GM19324 (cell line): ENCODE results near the gene CGNL1.

ENCODE experiments used
- ATAC-seq: cut with Tn5 transposase; IDR thresholded peaks from one replicate; pipeline ENCODE4 v1.9.1; 2021; ENCODE audit warnings: mild to moderate bottlenecking, moderate library complexity; ENCODE audit not compliant: unreplicated experiment, low FRiP score

CGNL1 gene

GRCh38 chr15:57557810-57558209, 181.5 kb downstream of the CGNL1 start:
- ATAC-seq: no peak

DNA sequence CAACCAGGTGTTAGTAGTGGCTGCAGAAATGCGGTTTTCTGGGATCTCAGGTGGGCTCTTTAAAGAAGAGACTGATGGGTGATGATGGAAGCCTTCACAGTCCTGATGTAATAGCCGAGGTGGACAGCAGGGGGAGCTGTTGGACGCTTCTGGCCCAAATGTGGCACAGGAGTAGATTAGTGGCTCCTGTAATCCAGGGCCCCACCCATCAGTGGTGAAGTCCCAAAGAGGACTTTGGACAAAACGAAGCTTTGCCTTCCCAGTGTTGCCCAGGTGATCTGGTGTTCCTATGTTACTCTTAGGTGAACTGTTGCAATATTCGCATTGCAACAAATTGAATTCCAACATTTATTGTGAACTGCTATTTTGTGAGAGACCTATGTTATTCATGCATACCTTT, 183.6 kb downstream of the CGNL1 start:
- no peak for ATAC-seq

DNA sequence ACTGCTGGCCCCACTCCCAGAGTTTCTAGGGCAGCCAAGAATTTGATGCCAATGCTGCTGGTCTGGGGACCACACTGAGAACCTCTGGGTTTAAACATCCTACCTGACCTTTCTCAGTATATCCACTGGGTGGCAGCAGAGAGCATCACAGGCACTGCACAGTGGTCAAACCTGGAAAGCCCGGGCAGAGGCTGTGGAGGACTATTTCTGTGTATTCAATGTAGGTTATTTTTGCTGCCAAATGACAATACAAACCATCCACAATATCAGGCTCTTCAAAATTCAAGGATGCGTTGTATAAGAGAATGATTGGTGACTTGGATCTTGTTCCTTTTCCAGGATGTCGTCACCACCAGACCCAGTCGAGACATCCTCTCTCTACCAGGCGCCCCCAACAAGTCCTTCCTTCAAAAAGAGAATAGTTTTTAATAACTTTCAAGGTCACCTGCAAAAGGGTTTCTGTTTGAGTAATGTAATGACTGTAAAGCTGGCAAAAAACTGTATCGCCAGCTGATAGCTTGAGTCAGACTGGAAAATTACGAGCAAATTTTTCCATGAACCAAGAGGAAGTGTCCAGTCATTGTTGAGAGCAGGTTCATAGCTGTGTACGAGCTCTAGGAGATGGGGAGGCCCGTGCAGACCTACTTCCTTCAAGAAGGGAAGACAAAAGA, 184.9 kb downstream of the CGNL1 start:
- ATAC-seq: peak; percentile 69

- ATAC-seq: no peak
These were observed 186.0 kb downstream of the CGNL1 start for GRCh38 chr15:57562196-57562769.

GRCh38 chr15:57563416-57563815, 187.1 kb downstream of the CGNL1 start:
- ATAC-seq: no peak

- no peak for ATAC-seq
These were observed 189.0 kb downstream of the CGNL1 start for GRCh38 chr15:57565311-57565710.

DNA sequence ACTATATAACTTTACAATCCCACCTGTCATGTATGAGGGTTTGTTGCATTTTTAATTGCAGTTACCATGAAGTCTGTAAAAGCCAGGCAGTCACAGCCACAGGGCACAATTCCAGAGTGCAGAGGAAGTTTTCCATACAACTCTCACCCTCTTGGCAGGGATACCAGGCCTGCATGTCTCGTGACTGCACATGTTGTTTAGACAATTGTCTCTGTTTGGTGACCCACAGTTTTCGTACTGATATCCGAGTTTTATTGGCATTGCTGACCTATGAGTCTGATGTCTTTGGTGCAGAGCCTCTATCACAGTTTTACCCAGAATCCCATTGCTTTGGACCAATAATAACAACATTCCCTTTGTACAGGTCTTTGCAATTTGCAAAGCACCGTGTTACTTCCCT, 190.5 kb downstream of the CGNL1 start:
- no peak for ATAC-seq

GRCh38 chr15:57567891-57568290, 191.6 kb downstream of the CGNL1 start:
- no peak for ATAC-seq

- ATAC-seq: no peak
These were observed 192.0 kb downstream of the CGNL1 start for GRCh38 chr15:57568299-57568698.

GRCh38 chr15:57570340-57570739, 194.0 kb downstream of the CGNL1 start:
- no peak for ATAC-seq

DNA sequence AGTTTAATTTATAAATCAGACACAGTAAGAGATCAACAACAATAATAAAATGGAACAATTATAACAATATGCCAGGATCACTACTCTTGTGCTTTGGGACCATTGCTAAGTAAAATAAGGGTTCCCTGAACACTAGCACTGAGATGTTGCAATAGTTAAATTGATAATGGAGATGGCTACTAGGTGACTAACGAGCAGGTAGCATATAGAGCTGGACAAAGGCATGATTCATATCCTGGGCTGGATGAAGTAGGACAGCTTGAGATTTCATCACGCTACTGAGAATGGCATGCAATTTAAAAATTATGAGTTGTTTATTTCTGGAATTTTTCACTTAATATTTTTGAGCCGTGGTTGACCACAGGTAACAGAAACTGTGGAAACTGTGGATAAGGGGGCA, 194.7 kb downstream of the CGNL1 start:
- no peak for ATAC-seq

DNA sequence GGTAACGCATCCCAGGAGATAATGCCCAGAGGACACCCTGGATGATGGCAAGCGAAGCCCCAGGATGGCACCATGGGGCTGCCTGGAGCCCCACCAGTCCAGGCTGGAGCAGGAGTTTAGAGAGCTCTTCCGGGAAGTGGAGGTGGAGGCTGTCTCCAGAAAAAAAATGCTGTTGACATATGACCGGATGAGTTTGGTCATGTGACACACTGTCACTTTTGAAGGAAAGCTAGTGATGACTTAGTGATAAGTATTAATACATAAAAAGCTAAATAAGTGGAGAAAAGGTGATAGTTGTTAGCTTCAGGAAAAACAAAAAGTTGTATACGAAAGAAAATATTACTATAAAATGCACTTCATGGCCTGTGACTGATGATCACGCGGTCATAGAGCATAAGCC, 195.4 kb downstream of the CGNL1 start:
- ATAC-seq: no peak

- ATAC-seq: no peak
These were observed 196.2 kb downstream of the CGNL1 start for GRCh38 chr15:57572468-57572867.

DNA sequence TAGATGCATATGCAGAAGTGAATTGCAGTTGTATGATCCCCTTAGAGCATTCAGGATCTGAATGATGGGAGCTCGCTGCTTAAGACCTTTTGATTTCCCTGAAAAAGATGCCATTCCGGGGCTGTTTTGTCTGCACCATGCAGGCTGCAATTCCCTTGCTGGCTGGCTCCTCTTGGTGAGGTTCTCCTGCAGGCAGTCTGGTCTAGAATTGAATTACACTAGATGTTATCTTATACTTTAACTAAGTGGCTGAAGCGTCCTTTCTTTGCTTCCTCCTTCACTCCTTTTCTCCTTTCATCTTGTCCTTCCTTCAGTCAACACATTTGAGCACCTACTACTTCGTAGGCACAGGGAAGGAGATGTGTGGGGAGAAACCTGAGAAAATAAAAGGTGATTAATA, 196.8 kb downstream of the CGNL1 start:
- no peak for ATAC-seq

DNA sequence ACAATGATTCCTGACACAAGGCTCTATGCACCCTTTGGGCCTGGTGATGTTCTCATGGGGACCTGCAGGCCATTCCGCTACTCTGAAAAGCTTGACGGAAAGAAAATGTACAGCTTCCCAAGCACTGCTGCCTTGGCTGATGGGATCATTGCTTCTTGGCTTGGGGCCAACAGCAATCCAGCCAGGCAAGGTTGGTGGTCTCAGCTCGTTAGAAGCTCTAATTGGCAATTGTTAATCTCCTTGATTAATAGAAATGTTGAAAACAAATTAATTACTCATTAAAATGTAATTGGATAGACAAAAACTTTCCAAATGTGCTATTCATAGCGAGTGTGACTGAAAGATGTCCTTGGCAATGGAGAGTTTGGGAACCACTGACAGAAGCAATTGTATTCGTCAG, 199.1 kb downstream of the CGNL1 start:
- ATAC-seq: no peak

DNA sequence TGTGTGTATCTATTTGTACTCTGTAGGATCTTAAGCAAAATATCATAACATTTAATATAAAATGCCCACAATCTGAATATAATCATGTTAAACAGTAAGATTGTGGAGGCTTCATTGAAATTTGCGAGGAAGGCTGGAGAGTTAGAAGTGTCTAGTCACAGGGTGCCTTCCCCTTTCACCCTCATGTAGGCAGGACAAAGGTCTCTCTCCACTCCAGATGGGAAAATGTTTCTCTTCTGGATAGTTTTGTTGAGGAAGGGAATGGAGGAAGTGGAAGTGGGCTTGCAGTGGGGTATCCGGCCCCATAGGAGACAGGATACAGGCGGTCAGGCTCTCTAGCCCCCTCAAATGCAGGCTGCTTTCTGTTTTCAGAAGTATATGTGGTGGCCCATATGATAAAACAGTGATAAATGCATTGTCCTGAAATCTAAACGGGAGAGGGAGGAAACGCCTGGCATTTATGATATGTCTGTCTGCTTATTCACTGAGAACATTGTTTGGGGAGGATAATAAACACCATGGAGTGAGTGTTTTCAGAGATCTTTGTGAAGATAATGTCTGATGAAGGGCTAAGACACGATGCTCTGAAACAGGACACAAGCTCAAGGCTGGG, 202.1 kb downstream of the CGNL1 start:
- no peak for ATAC-seq

- no peak for ATAC-seq
These were observed 204.1 kb downstream of the CGNL1 start for GRCh38 chr15:57580428-57580827.

GRCh38 chr15:57580866-57581265, 204.6 kb downstream of the CGNL1 start:
- ATAC-seq: no peak

DNA sequence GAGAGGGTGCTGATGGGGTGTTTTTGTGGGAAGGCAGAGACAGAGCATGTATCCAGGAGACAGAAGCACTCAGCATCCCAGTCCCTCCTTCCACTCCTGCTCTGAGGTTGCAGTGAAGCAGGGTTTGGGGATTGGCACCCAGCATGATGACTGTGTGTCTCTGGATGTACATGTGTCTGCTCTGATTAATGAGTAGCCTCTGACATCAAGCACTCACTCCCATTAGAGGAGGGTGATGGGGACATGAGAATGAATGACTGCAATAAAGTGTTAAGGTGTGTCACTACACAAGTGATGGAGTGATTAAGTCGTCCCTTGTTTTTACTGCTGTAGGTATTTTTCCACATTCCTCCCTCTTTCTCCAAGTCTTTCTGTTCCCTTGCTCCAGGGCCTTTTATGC, 205.8 kb downstream of the CGNL1 start:
- no peak for ATAC-seq

GRCh38 chr15:57583282-57583681, 207.0 kb downstream of the CGNL1 start:
- no peak for ATAC-seq

GRCh38 chr15:57583720-57584119, 207.4 kb downstream of the CGNL1 start:
- no peak for ATAC-seq
